Stomach smooth muscle (tissue), 2 donors: ENCODE results near the gene ABAT.

ENCODE experiments used
- H3K27ac ChIP-seq: one replicate; pipeline ENCODE4 v1.7.0; 2013; ENCODE audit warnings: mild to moderate bottlenecking, low read length, inconsistent platforms
- H3K27me3 ChIP-seq, 2 donors: one replicate each; pipeline ENCODE4 v1.7.0; 2013; ENCODE audit warnings: low read length in 2 of 2; ENCODE audit not compliant: insufficient read depth in 2 of 2, control insufficient read depth in 1 of 2
- H3K36me3 ChIP-seq, 2 donors: one replicate each; pipeline ENCODE4 v1.7.0; 2013; ENCODE audit warnings: low read length in 2 of 2; ENCODE audit not compliant: control insufficient read depth in 2 of 2, insufficient read depth in 2 of 2
- H3K4me1 ChIP-seq: one replicate; pipeline ENCODE4 v1.7.0; 2013; ENCODE audit warnings: low read length; ENCODE audit not compliant: control insufficient read depth, insufficient read depth
- H3K4me3 ChIP-seq, 2 donors: one replicate each; pipeline ENCODE4 v1.7.0; 2013; ENCODE audit warnings: low read length in 2 of 2
- H3K9ac ChIP-seq, 2 donors: one replicate each; pipeline ENCODE4 v1.7.0; 2013; ENCODE audit warnings: low read length in 2 of 2, mild to moderate bottlenecking in 1 of 2
- H3K9me3 ChIP-seq, 2 donors: one replicate each; pipeline ENCODE4 v1.7.0; 2013; ENCODE audit warnings: low read length in 2 of 2; ENCODE audit not compliant: control insufficient read depth in 2 of 2
- donor health status: healthy.
- donor health status: Pancreatic carcinoma.

The ABAT gene

GRCh38 chr16:8682551-8683259 lies 8.3 kb downstream of the ABAT start:
- Histone ChIP-seq H3K36me3 (no peaks in the 10 kb centered on the region), H3K9me3 (no peaks in the 10 kb centered on the region), H3K27ac (no peak overlapping the region), H3K9ac (no peak overlapping the region), H3K27me3 (no peaks in the 10 kb centered on the region), H3K4me1 (peaks cover 2% of the 10 kb centered on the region), H3K4me3 (no peak overlapping the region)

- H3K27me3 ChIP-seq, result no peaks in the 10 kb centered on the region
- peaks cover 2% of the 10 kb centered on the region for H3K4me1 ChIP-seq
- H3K9me3 ChIP-seq, result no peaks in the 10 kb centered on the region
- H3K9ac ChIP-seq, result no peak overlapping the region
- H3K4me3 ChIP-seq, result no peak overlapping the region
- H3K36me3 ChIP-seq, result no peaks in the 10 kb centered on the region
- no peak overlapping the region for H3K27ac ChIP-seq
These were observed 9.2 kb downstream of the ABAT start for GRCh38 chr16:8683640-8684039.

GRCh38 chr16:8685617-8686016 lies 11.2 kb downstream of the ABAT start:
- Histone ChIP-seq H3K27me3 (no peaks in the 10 kb centered on the region), H3K9ac (no peak overlapping the region), H3K36me3 (peaks cover 0 to 2% of the 10 kb centered on the region in 2 donors), H3K27ac (no peak overlapping the region), H3K9me3 (peaks cover 5 to 6% of the 10 kb centered on the region in 2 donors), H3K4me1 (peaks cover 2% of the 10 kb centered on the region), H3K4me3 (no peak overlapping the region)

GRCh38 chr16:8686031-8686621 lies 11.7 kb downstream of the ABAT start:
- H3K4me3 ChIP-seq, result no peak overlapping the region
- H3K36me3 ChIP-seq, result peaks cover 0 to 2% of the 10 kb centered on the region in 2 donors
- no peak overlapping the region for H3K27ac ChIP-seq
- H3K4me1 ChIP-seq, result peaks cover 2% of the 10 kb centered on the region
- H3K9ac ChIP-seq, result no peak overlapping the region
- H3K9me3 ChIP-seq, result peaks cover 5 to 6% of the 10 kb centered on the region in 2 donors
- H3K27me3 ChIP-seq, result no peaks in the 10 kb centered on the region

GRCh38 chr16:8686879-8687278 lies 12.5 kb downstream of the ABAT start:
- peaks cover 0 to 2% of the 10 kb centered on the region in 2 donors for H3K36me3 ChIP-seq
- no peaks in the 10 kb centered on the region for H3K27me3 ChIP-seq
- H3K4me1 ChIP-seq, result peaks cover 2% of the 10 kb centered on the region
- no peak overlapping the region for H3K27ac ChIP-seq
- no peak overlapping the region for H3K4me3 ChIP-seq
- peaks cover 5 to 6% of the 10 kb centered on the region in 2 donors for H3K9me3 ChIP-seq
- no peak overlapping the region for H3K9ac ChIP-seq

- Histone ChIP-seq H3K9ac (no peak overlapping the region), H3K4me1 (peaks cover 2% of the 10 kb centered on the region), H3K27ac (no peak overlapping the region), H3K27me3 (no peaks in the 10 kb centered on the region), H3K9me3 (peaks cover 5 to 6% of the 10 kb centered on the region in 2 donors), H3K36me3 (peaks cover 0 to 2% of the 10 kb centered on the region in 2 donors), H3K4me3 (no peak overlapping the region)
These were observed 15.3 kb downstream of the ABAT start for GRCh38 chr16:8689686-8690085.

- H3K9ac ChIP-seq, result no peak overlapping the region
- H3K4me1 ChIP-seq, result no peaks in the 10 kb centered on the region
- H3K4me3 ChIP-seq, result no peak overlapping the region
- H3K9me3 ChIP-seq, result peaks cover 5 to 6% of the 10 kb centered on the region in 2 donors
- no peaks in the 10 kb centered on the region for H3K27me3 ChIP-seq
- H3K27ac ChIP-seq, result no peak overlapping the region
- H3K36me3 ChIP-seq, result peaks cover 0 to 2% of the 10 kb centered on the region in 2 donors
These were observed 17.3 kb downstream of the ABAT start for GRCh38 chr16:8691728-8692127.

- no peak overlapping the region for H3K4me3 ChIP-seq
- H3K27me3 ChIP-seq, result no peaks in the 10 kb centered on the region
- peaks cover 0 to under 1% of the 10 kb centered on the region in 2 donors for H3K36me3 ChIP-seq
- no peaks in the 10 kb centered on the region for H3K4me1 ChIP-seq
- H3K9me3 ChIP-seq, result peaks cover 0 to under 1% of the 10 kb centered on the region in 2 donors
- H3K9ac ChIP-seq, result no peak overlapping the region
- no peak overlapping the region for H3K27ac ChIP-seq
These were observed 20.6 kb downstream of the ABAT start for GRCh38 chr16:8694795-8695728.

GRCh38 chr16:8696880-8697279 lies 22.5 kb downstream of the ABAT start:
- no peaks in the 10 kb centered on the region for H3K27me3 ChIP-seq
- no peak overlapping the region for H3K27ac ChIP-seq
- no peaks in the 10 kb centered on the region for H3K4me1 ChIP-seq
- H3K36me3 ChIP-seq, result no peaks in the 10 kb centered on the region
- no peak overlapping the region for H3K9ac ChIP-seq
- H3K4me3 ChIP-seq, result no peak overlapping the region
- no peaks in the 10 kb centered on the region for H3K9me3 ChIP-seq

- Histone ChIP-seq H3K9ac (no peak overlapping the region), H3K4me3 (no peak overlapping the region), H3K27me3 (no peaks in the 10 kb centered on the region), H3K9me3 (no peaks in the 10 kb centered on the region), H3K27ac (no peak overlapping the region), H3K4me1 (no peaks in the 10 kb centered on the region), H3K36me3 (no peaks in the 10 kb centered on the region)
These were observed 23.5 kb downstream of the ABAT start for GRCh38 chr16:8697965-8698364.
